Measurements from ENCODE around the gene TCF3.
A peak's percentile ranks its signal among the peaks of the same experiment; 100 is the strongest.

The TCF3 gene

DNA sequence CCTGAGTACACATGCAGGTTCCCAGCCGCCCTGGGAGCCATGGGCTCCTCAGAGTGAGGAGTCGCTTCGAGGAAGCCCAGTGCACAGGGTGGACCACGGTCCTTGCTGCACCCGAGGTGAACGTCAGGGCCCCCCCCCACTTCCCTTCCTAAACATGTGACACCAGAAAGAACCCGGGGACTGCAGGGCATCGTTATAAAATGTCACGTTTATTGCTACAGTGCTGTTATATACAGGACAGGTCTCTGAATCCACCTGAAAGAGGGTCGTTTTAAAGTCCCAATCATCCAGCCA, 43.4 kb downstream of the TCF3 start:
- Histone ChIP-seq H3K27ac (no peak overlapping the region), H3K4me3 (no peak overlapping the region)
- no peak for DNase-seq (ENCODE audit: low spot score)
- TF ChIP-seq CTCF (IDR thresholded peaks at IDR 0.05) = no peak

- Histone ChIP-seq H3K27ac (no peak overlapping the region), H3K4me3 (no peak overlapping the region)
- TF ChIP-seq CTCF (IDR thresholded peaks at IDR 0.05) = no peak
- DNase-seq (ENCODE audit: low spot score) = no peak
Observed at GRCh38 chr19:1608359-1609102, 43.9 kb downstream of the TCF3 start.

- Histone ChIP-seq H3K27ac (peak overlapping the region; percentile 83 to 93), H3K4me3 (peak overlapping the region; percentile 88)
- TF ChIP-seq CTCF (IDR thresholded peaks at IDR 0.05) = no peak
- no peak for DNase-seq (ENCODE audit: low spot score)
Observed at GRCh38 chr19:1606138-1606651, 46.2 kb downstream of the TCF3 start.

- TF ChIP-seq CTCF (IDR thresholded peaks at IDR 0.05) = peak; percentile 23
- Histone ChIP-seq H3K27ac (peak within 1 kb of the TSS; percentile 83 to 93), H3K4me3 (peak within 1 kb of the TSS; percentile 88)
- DNase-seq (ENCODE audit: low spot score) = peak; percentile 95
Observed at GRCh38 chr19:1605236-1606137, 46.9 kb downstream of the TCF3 start, which contains the start of gene UQCR11. UQCR11 (minus strand) TSS chr19:1605462; CDS start chr19:1605409, 53 bp downstream.

DNA sequence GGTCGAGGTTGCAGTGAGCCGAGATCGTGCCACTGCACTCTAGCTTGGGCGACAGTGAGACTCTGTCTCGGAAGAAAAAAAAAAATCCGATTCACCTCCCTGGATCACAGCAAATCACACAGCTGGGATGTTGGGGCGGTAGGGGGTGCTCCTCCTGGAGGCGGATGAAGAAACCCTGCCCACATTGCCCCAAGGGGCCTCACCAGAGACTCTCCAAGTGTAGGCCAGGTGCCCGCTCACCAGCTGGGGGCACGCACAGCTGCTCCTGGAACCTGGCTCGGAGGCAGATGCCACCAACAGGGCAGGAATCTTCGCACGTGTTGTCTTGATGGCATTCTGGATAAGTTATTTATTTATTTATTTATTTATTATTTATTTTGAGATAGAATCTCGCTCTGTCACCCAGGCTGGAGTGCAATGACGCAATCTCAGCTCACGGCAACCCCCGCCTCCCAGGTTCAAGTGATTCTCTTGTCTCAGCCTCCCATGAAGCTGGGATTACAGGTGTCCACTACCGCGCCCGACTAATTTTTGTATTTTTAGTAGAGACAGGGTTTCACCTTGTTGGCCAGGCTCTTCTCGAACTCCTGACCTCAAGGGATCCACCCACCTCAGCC, 50.2 kb downstream of the TCF3 start:
- no peak for TF ChIP-seq CTCF (IDR thresholded peaks at IDR 0.05)
- no peak overlapping the region for H3K4me3 ChIP-seq
- H3K27ac ChIP-seq = no peak overlapping the region
- DNase-seq (ENCODE audit: low spot score) = no peak

- Histone ChIP-seq H3K27ac (no peak overlapping the region), H3K4me3 (no peak overlapping the region)
- DNase-seq (ENCODE audit: low spot score) = no peak
- TF ChIP-seq CTCF (IDR thresholded peaks at IDR 0.05) = no peak
Observed at GRCh38 chr19:1601613-1602064, 50.8 kb downstream of the TCF3 start.
